HCT116 (cell line): ENCODE data around the gene PSMD12. TPM values are rescaled to one million over a fixed set of nuclear protein-coding genes. Genes with fewer than 3 reads are reported as not detected.

Experiments
- ATAC-seq: fragments of 200-7000 bp; cut with Tn5 transposase; 2 replicates; pipeline ENCODE4 v1.9.1; 2020; ENCODE audit warnings: mild to moderate bottlenecking, moderate library complexity
- BruUV-seq: library from RNA; stranded (reverse); fragments of 400-500 nt; replicated peaks from 2 replicates; lab custom pipeline; 2021; lab: Mats Ljungman, UMichigan
- CTCF ChIA-PET: fragments of 300-600 bp; sonication (Branson Sonifier 250); formaldehyde crosslinking; loops from one replicate; lab custom pipeline; 2021; ENCODE audit warnings: antibody characterized with exemption; lab: Charles Lee
- POLR2A ChIA-PET: fragments of 300-600, 350-600 bp; sonication (Branson Sonifier 250); formaldehyde crosslinking; loops from one replicate; lab custom pipeline; 2021; ENCODE audit warnings: antibody characterized with exemption; lab: Charles Lee
- RAD21 ChIA-PET, 2 experiments: fragments of 300-600 bp; sonication (Branson Sonifier 250); formaldehyde crosslinking; loops; one replicate each; lab custom pipeline; 2023; ENCODE audit warnings: low total read pairs in 2 of 2; ENCODE audit not compliant: uncharacterized antibody in 2 of 2, unreplicated experiment in 2 of 2, low non-redundant PET in 1 of 2; lab: Charles Lee
- DNase-seq: peaks from one replicate; pipeline ENCODE4 v3.0.0-alpha.2; 2010; ENCODE audit warnings: low read depth, low spot score
- H2AFZ ChIP-seq: fragments of 200-600 bp; shearing (Covaris generic), sonication (generic); 2 replicates; pipeline ENCODE4 v1.6.1; 2017; ENCODE audit warnings: low read depth, mixed run types, mixed read lengths, antibody characterized with exemption, low read length; ENCODE audit not compliant: poor library complexity, severe bottlenecking
- H3K27ac ChIP-seq: 2 replicates; pipeline ENCODE4 v1.5.1; 2012; ENCODE audit warnings: low read depth, low read length
- H3K27me3 ChIP-seq: fragments of 200-600 bp; sonication (generic); 2 replicates; pipeline ENCODE4 v1.6.1; 2016; ENCODE audit warnings: mixed run types, low read length, mixed read lengths; ENCODE audit not compliant: insufficient read depth
- H3K36me3 ChIP-seq, 2 experiments: fragments of 200-500 bp in 1 of 2; fragments of 200-600 bp in 1 of 2; sonication (Bioruptor generic) in 1 of 2; sonication (generic) in 1 of 2; 2 replicates each; pipeline versions ENCODE4 v1.5.1 to v1.6.1; 2014 to 2016; ENCODE audit warnings: low read length in 2 of 2, inconsistent platforms in 1 of 2, mixed read lengths in 1 of 2, mixed run types in 1 of 2; ENCODE audit not compliant: insufficient read depth in 2 of 2, control insufficient read depth in 1 of 2
- H3K4me1 ChIP-seq, 2 experiments: fragments of 200-600 bp in 1 of 2; sonication (generic) in 1 of 2; 2 replicates each; pipeline versions ENCODE4 v1.5.1 to v1.6.1; 2012 to 2017; ENCODE audit warnings: low read length in 2 of 2, inconsistent platforms in 1 of 2, mild to moderate bottlenecking in 1 of 2, mixed read lengths in 1 of 2, mixed run types in 1 of 2, moderate library complexity in 1 of 2; ENCODE audit not compliant: insufficient read depth in 2 of 2, control insufficient read depth in 1 of 2
- H3K4me2 ChIP-seq: fragments of 200-600 bp; sonication (generic); 2 replicates; pipeline ENCODE4 v1.6.1; 2017; ENCODE audit warnings: mixed run types, low read length, mixed read lengths
- H3K4me3 ChIP-seq, 2 experiments: fragments of 200-600 bp in 1 of 2; sonication (generic) in 1 of 2; replicated peaks in 1 of 2; 2 replicates each; pipeline ENCODE4 v1.5.1; 2011 to 2016; ENCODE audit warnings: low read length in 2 of 2, control low read depth in 1 of 2, low read depth in 1 of 2, mild to moderate bottlenecking in 1 of 2, mixed read lengths in 1 of 2, mixed run types in 1 of 2
- H3K79me2 ChIP-seq: fragments of 200-600 bp; sonication (generic); 2 replicates; pipeline ENCODE4 v1.6.1; 2017; ENCODE audit warnings: mild to moderate bottlenecking, mixed run types, low read length, moderate library complexity, mixed read lengths; ENCODE audit not compliant: insufficient read depth
- H3K9ac ChIP-seq: fragments of 200-600 bp; sonication (generic); 2 replicates; pipeline ENCODE4 v1.6.1; 2016; ENCODE audit warnings: low read length, mixed read lengths
- H3K9me2 ChIP-seq: fragments of 200-600 bp; sonication (generic), shearing (Covaris generic); 2 replicates; pipeline ENCODE4 v1.6.1; 2017; ENCODE audit warnings: mixed run types, mild to moderate bottlenecking, moderate library complexity; ENCODE audit not compliant: insufficient read depth
- H3K9me3 ChIP-seq, 2 experiments: fragments of 200-500 bp in 1 of 2; fragments of 200-600 bp in 1 of 2; sonication (Bioruptor generic) in 1 of 2; sonication (generic) in 1 of 2; 2 replicates each; pipeline ENCODE4 v1.6.1; 2014 to 2017; ENCODE audit warnings: low read length in 2 of 2, mixed read lengths in 2 of 2, inconsistent platforms in 1 of 2, low read depth in 1 of 2, mild to moderate bottlenecking in 1 of 2, mixed run types in 1 of 2, moderate library complexity in 1 of 2; ENCODE audit not compliant: control insufficient read depth in 1 of 2, insufficient read depth in 1 of 2
- H4K20me1 ChIP-seq: fragments of 200-600 bp; sonication (generic), shearing (Covaris generic); 2 replicates; pipeline ENCODE4 v1.6.1; 2017; ENCODE audit warnings: mixed run types, mild to moderate bottlenecking, moderate library complexity; ENCODE audit not compliant: insufficient read depth
- CBX3 ChIP-seq: IDR thresholded peaks from 2 replicates; pipeline ENCODE4 v1.6.1; 2012; ENCODE audit warnings: low read depth
- CEBPB ChIP-seq: IDR thresholded peaks from 2 replicates; pipeline ENCODE4 v1.6.1; 2012; ENCODE audit warnings: low read depth
- EGR1 ChIP-seq: IDR thresholded peaks from 2 replicates; pipeline ENCODE4 v1.6.1; 2012; ENCODE audit warnings: low read depth
- ELF1 ChIP-seq: IDR thresholded peaks from 2 replicates; pipeline ENCODE4 v1.6.1; 2012; ENCODE audit warnings: low read depth, borderline replicate concordance
- EZH2 ChIP-seq: fragments of 200-600 bp; sonication (generic); IDR thresholded peaks from 2 replicates; pipeline ENCODE4 v1.6.1; 2017; ENCODE audit warnings: antibody characterized with exemption, mixed run types
- FOSL1 ChIP-seq: IDR thresholded peaks from 2 replicates; pipeline ENCODE4 v1.6.1; 2012; ENCODE audit warnings: low read depth
- POLR2A ChIP-seq: IDR thresholded peaks from 2 replicates; pipeline ENCODE4 v1.7.0; 2011; ENCODE audit warnings: borderline replicate concordance; ENCODE audit not compliant: insufficient read depth, insufficient read length; ENCODE audit errors: extremely low read depth
- RAD21 ChIP-seq: IDR thresholded peaks from 2 replicates; pipeline ENCODE4 v1.6.1; 2012; ENCODE audit warnings: low read depth, mild to moderate bottlenecking
- SIN3A ChIP-seq: IDR thresholded peaks from 2 replicates; pipeline ENCODE4 v1.6.1; 2012; ENCODE audit warnings: low read depth
- SP1 ChIP-seq: IDR thresholded peaks from 2 replicates; pipeline ENCODE4 v1.6.1; 2012; ENCODE audit warnings: low read depth
- SRF ChIP-seq: IDR thresholded peaks from 2 replicates; pipeline ENCODE4 v1.6.1; 2012; ENCODE audit warnings: low read depth
- TCF7L2 ChIP-seq: IDR thresholded peaks from 2 replicates; pipeline ENCODE4 v1.7.0; 2011; ENCODE audit warnings: borderline replicate concordance, inconsistent platforms; ENCODE audit not compliant: insufficient read depth, insufficient read length; ENCODE audit errors: extremely low read depth
- YY1 ChIP-seq: IDR thresholded peaks from 2 replicates; pipeline ENCODE4 v1.6.1; 2011; ENCODE audit warnings: low read length, low read depth, moderate library complexity, mild to moderate bottlenecking; ENCODE audit not compliant: insufficient replicate concordance; ENCODE audit errors: extremely low read depth
- ZFX ChIP-seq: fragments of 450-650 bp; IDR thresholded peaks from 2 replicates; pipeline ENCODE4 v1.6.1; 2017
- intact Hi-C: fragments of 100-400 bp; cut with micrococcal nuclease; formaldehyde crosslinking; loops from 2 replicates; pipeline ENCODE4 v1.10.0; 2022
- total RNA-seq: library from RNA; stranded (reverse); gene quantifications from one replicate; pipeline ENCODE4 v1.2.1, GENCODE V29; 2021; ENCODE audit not compliant: unreplicated experiment
- TF ChIP-seq, protein P1 (sequence below): IDR thresholded peaks from 2 replicates; pipeline ENCODE4 v1.6.1; 2011; ENCODE audit warnings: mild to moderate bottlenecking, low read length, moderate library complexity; ENCODE audit not compliant: insufficient replicate concordance; ENCODE audit errors: extremely low read depth
- TF ChIP-seq, protein P2 (sequence below): IDR thresholded peaks from 2 replicates; pipeline ENCODE4 v1.6.1; 2012
- TF ChIP-seq, protein P3 (sequence below), 3 experiments: fragments of 200-600 bp in 1 of 3; sonication (generic) in 1 of 3; IDR thresholded peaks in 2 of 3; conservative IDR thresholded peaks in 1 of 3; 2 replicates each; pipeline ENCODE4 v1.5.1; 2012 to 2017; ENCODE audit warnings: low read depth in 2 of 3, low read length in 2 of 3, antibody characterized with exemption in 1 of 3, borderline replicate concordance in 1 of 3, control low read depth in 1 of 3, mild to moderate bottlenecking in 1 of 3, mixed read lengths in 1 of 3, mixed run types in 1 of 3, moderate library complexity in 1 of 3; ENCODE audit not compliant: insufficient read depth in 1 of 3
- TF ChIP-seq, protein P4 (sequence below): IDR thresholded peaks from 2 replicates; pipeline ENCODE4 v1.6.1; 2012

Gene PSMD12
- total RNA-seq, 1 experiment from 2014 or later = 115 TPM

DNA sequence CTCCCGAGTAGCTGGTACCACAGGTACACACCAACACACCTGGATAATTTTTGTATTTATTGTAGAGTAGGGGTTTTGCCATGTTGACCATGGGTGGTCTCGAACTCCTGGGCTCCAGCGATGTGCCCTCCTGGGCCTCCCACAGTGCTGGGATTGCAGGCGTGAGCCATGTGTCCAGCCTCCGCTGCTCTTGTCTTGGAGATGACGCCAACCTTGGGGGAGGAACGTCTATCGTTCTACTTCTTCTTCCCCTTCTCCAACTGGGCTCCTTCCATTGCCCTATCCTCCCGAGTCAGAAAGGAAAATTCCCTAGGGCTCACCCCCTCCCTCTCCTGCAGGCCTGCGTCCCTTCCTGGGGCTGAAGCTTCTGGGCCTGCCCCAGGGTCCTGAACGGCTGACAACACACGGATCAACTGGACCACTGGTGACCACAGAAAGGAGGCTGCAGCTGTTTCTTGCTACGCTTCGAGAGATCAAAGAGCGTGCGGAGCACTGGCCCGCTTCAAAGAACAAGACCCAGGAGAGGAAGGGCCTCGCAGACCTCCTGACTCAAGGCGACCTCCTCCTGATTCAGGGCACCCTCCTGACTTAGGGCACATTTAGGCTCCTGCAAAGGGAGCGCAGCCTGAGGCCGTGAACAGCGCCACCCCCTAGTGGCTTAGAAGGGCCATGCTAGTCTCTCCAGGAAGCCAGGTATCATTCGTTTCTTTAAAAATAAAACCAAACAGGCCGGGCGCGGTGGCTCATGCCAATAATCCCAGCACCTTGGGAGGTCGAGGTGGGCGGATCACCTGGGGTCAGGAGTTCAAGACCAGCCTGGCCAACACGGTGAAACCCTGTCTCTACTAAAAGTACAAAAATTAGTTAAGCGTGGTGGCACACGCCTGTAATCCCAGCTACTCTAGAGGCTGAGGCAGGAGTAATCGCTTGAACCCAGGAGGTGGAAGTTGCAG lies 72.8 kb downstream of the PSMD12 start:
- H2AFZ ChIP-seq = peak overlapping the region; percentile 98
- no peaks in the 10 kb centered on the region for H3K79me2 ChIP-seq
- CTCF ChIA-PET = interaction anchor here (1.3 to 1.6 kb wide), 3 partner anchors 14 to 72 kb away, joined by 3 to 9 read pairs (median 4); no protein-coding TSS in a partner anchor
- ATAC-seq (peak; percentile 99), DNase-seq (peak; percentile 69)
- RAD21 ChIA-PET = interaction anchor here (0.7 to 1.8 kb wide), 2 partner anchors 72 to 376 kb away, joined by 5 read pairs; no protein-coding TSS in a partner anchor
- H3K4me1 ChIP-seq = peaks cover 0 to 6% of the 10 kb centered on the region in 2 experiments; a peak in 2 of 4 replicates
- no peaks in the 10 kb centered on the region for H3K9me3 ChIP-seq
- intact Hi-C loops = loop anchor here (1.0 kb wide), 1 partner anchor 72 kb away; no protein-coding TSS in a partner anchor
- H3K4me2 ChIP-seq = peak overlapping the region; percentile 60
- POLR2A ChIA-PET = no interaction called here
- no TSS peak for BruUV-seq
- H3K4me3 ChIP-seq = no peak overlapping the region
- no peaks in the 10 kb centered on the region for H3K9me2 ChIP-seq
- H3K36me3 ChIP-seq = no peaks in the 10 kb centered on the region
- no peak overlapping the region for H3K9ac ChIP-seq
- H4K20me1 ChIP-seq = no peaks in the 10 kb centered on the region
- no peak overlapping the region for H3K27ac ChIP-seq
- no peaks in the 10 kb centered on the region for H3K27me3 ChIP-seq
- TF ChIP-seq YY1 (peak; percentile 59), SP1 (no peak), ZFX (no peak), EZH2 (no peak), ELF1 (no peak), FOSL1 (no peak), CEBPB (no peak), SIN3A (no peak), TCF7L2 (no peak), RAD21 (peak; percentile 91), POLR2A (no peak), SRF (no peak), EGR1 (peak; percentile 80), CBX3 (no peak)
- TF ChIP-seq, protein P1, sequence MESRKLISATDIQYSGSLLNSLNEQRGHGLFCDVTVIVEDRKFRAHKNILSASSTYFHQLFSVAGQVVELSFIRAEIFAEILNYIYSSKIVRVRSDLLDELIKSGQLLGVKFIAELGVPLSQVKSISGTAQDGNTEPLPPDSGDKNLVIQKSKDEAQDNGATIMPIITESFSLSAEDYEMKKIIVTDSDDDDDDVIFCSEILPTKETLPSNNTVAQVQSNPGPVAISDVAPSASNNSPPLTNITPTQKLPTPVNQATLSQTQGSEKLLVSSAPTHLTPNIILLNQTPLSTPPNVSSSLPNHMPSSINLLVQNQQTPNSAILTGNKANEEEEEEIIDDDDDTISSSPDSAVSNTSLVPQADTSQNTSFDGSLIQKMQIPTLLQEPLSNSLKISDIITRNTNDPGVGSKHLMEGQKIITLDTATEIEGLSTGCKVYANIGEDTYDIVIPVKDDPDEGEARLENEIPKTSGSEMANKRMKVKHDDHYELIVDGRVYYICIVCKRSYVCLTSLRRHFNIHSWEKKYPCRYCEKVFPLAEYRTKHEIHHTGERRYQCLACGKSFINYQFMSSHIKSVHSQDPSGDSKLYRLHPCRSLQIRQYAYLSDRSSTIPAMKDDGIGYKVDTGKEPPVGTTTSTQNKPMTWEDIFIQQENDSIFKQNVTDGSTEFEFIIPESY = no peak
- TF ChIP-seq, protein P2, sequence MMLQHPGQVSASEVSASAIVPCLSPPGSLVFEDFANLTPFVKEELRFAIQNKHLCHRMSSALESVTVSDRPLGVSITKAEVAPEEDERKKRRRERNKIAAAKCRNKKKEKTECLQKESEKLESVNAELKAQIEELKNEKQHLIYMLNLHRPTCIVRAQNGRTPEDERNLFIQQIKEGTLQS = no peak
- TF ChIP-seq, protein P3, sequence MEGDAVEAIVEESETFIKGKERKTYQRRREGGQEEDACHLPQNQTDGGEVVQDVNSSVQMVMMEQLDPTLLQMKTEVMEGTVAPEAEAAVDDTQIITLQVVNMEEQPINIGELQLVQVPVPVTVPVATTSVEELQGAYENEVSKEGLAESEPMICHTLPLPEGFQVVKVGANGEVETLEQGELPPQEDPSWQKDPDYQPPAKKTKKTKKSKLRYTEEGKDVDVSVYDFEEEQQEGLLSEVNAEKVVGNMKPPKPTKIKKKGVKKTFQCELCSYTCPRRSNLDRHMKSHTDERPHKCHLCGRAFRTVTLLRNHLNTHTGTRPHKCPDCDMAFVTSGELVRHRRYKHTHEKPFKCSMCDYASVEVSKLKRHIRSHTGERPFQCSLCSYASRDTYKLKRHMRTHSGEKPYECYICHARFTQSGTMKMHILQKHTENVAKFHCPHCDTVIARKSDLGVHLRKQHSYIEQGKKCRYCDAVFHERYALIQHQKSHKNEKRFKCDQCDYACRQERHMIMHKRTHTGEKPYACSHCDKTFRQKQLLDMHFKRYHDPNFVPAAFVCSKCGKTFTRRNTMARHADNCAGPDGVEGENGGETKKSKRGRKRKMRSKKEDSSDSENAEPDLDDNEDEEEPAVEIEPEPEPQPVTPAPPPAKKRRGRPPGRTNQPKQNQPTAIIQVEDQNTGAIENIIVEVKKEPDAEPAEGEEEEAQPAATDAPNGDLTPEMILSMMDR (IDR thresholded peaks at IDR 0.05 in 2 of 3, conservative IDR thresholded peaks at IDR 0.05 in 1 of 3; ENCODE audit: borderline replicate concordance in 1 of 3, insufficient read depth in 1 of 3, low read depth in 2 of 3, low read length in 2 of 3) = peak; percentile 89 to 98 (median 91)
- TF ChIP-seq, protein P4, sequence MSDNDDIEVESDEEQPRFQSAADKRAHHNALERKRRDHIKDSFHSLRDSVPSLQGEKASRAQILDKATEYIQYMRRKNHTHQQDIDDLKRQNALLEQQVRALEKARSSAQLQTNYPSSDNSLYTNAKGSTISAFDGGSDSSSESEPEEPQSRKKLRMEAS = no peak
